HG02973 (cell line): ENCODE measurements around the gene STARD7.
"Not testable (repeated sequence)": the region's sequence is repeated elsewhere in the genome, so short reads cannot be mapped to it uniquely, and the experiment has no call there.

Experiments used
- ATAC-seq: cut with Tn5 transposase; IDR thresholded peaks from one replicate; pipeline ENCODE4 v1.9.1; 2021; ENCODE audit warnings: moderate library complexity; ENCODE audit not compliant: unreplicated experiment

Gene STARD7

DNA sequence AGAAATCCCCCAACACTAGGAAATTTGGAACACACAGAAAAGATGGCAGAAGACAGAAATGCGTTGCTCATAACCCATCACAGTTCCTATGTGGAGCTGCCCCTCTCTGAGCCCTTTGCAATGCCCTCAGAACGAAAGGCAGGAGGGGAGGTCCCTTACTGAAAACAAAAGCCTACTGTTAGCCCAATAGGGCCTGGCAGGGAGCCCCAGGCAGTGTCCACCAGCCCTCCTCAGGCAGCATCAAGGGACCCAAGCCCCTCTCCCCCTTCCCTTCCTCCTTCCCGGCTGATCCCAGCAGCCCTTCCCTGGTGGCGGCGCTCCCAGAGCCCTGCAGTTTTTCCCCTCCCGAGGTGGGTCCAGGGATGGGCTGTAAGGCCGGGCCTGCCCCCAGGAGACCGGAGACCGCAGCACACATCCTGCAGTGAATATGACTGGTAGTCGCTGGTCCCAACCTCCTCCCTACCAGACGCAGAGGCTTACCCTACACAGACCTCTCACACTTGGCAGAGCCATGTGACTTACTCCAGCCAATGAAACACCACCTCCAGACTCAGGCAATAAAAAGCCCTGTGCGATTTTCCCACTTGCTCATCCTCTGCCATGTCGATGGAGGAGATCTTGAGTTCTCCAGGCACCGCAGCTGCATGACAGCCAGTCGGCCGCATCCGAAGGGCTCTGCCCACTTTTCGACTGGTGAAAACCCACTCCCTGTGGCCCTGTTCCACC, 44.0 kb downstream of the STARD7 start:
- ATAC-seq: peak; percentile 66

GRCh38 chr2:96163768-96164429, 44.7 kb downstream of the STARD7 start:
- ATAC-seq: peak; percentile 63

GRCh38 chr2:96163415-96163767, 45.2 kb downstream of the STARD7 start:
- no peak for ATAC-seq

GRCh38 chr2:96161898-96162297, 46.7 kb downstream of the STARD7 start:
- no peak for ATAC-seq

DNA sequence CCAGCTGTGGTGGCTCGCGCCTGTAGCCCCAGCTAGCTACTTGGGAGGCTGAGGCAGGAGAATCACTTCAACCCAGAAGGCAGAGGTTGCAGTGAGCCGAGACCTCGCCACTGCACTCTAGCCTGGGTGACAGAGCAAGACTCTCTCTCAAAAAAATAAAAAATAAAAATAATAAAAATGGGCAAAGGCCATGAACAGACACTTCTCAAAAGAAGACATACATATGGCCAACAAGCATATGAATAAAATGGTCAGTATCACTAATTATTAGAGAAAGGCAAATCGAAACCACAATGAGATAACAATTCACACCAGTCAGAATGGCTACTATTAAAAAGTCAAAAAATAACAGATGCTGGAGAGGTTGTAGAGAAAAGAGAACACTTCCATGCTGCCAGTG, 48.3 kb downstream of the STARD7 start:
- ATAC-seq: not testable (repeated sequence)

GRCh38 chr2:96159084-96159830, 49.4 kb downstream of the STARD7 start:
- no peak for ATAC-seq

- ATAC-seq: no peak
These were observed 50.1 kb downstream of the STARD7 start for GRCh38 chr2:96158554-96158940.

- ATAC-seq: peak; percentile 54
These were observed 50.7 kb downstream of the STARD7 start for GRCh38 chr2:96157649-96158553.

- peak; percentile 34 for ATAC-seq
These were observed 51.5 kb downstream of the STARD7 start for GRCh38 chr2:96156926-96157648.

DNA sequence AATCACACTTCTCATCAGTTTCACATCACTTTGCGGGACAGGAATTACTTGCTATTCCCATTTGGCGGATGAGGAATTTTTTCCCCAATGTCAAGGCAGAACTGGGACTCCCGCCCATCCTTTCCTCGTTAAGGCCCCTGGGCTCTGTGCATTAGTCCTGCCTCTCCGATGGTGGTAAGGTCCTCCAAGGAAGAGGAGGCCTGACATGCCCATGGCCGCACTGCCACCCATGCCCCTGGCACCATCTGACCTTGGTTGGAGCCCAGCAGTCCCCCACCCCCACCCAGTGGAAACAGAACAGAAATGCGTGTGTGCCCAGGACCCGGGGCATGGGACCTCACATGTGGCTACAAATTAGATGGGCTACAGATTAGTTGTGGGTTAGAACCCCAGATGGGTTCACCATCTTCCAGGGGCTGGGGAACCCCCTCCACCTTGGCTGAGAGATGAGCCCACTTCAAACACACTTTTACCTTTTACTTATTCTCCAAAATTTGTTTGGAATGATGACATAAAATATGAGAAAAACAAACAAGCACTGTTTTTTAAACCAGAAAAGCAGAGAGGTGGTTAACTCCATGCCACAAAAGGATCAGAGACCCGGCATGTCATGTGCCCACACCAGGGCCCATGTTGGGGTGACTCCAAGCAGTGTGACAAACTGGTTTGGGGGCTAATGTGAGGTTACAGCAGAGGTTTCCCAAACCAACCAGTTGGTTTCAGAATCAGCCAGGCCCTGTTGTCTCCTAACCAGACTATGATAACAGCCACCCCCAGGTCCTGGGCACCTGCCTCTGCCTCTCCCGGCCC, 52.4 kb downstream of the STARD7 start:
- no peak for ATAC-seq

DNA sequence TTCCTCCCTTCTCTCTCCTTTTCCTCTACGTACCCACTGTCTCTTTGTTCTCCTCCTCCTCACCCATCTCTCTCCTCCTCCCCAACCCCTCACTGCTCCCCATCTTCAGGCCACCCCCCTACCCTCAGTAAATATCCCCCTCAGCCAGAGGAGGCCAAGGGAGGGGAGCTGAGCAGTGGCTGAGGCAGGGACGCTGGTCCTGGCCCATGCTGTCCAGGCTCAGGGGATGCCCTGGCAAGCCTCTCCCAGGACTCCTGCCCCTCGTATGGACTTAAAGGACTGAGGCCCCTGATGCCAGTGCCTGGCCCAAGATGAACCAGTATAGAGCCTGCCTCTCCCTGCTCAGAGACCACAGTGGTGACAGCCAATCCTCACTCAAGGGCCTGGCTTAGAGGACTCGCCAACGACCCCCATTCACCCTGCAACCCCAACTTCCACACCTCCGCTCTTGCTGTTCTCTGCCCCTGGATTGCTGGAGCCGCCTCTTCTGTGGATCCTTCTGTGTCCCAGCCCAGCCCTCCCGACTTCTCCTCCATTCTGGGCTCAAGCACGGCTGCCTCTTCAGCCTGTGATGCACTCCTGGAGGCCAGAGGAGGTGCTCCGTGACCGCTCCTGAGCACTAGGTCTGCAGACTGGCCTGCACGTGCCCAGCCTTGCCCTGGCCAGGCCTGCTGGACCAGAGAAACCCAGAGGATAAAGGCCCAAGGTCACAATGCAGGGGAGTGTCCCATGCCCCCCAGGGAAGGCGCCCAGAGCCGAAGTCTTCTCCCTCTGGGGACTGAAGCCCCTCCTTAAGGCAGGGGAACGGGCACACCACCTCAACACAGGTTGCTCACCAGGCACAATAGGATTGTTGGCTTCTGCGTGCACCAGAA, 53.9 kb downstream of the STARD7 start:
- ATAC-seq: no peak

GRCh38 chr2:96153991-96154431, 54.6 kb downstream of the STARD7 start:
- ATAC-seq: no peak

DNA sequence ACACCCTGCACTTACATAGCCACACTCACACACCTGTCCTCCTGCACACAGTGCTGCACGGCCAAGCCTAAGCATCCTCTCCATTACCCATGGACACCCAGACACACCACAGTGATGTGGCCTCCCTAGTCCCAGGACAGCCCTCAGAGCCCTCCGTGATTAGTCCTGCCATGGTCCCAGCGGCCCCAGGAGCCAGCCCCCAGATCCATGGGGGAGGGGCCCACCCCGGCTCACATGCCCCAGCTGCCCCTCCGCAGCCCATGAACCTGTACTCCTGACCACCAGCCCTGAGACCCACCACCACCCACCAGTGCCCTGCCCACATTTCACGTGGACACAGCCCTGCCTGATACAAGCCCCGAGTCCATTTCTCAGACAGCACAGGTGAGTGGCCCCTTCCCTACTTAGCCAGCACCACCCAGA, 55.3 kb downstream of the STARD7 start:
- ATAC-seq: no peak

GRCh38 chr2:96152304-96153161, 56.1 kb downstream of the STARD7 start:
- no peak for ATAC-seq

DNA sequence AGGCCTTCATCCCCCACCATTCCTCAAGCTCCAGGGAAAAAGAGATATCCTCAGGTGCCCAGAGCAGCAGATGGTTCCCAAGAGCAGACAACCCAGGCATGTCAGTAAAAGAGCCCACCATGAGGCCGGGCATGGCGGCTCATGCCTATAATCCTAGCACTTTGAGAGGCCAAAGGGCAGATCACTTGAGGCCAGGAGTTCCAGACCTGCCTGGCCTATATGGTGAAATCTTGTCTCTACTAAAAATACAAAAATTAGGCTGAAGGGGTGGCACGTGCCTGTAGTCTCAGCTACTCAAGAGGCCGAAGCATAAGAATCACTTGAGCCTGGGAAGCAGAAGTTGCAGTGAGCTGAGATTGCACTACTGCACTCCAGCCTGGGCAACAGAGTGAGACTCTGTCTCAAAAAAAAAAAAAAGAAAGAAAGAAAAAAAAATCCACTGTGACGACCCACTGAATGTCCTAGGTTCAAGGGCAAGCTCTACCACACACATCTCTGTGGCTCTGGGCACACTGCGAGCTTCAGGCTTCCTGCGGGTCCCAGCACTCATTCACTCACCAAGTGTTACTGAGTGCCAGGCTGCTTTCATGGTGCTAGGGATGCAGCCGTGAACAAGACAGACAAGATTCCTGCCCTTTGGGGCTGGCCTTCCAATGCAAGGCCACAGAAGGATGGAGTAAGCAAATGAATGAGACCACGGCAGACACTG, 56.9 kb downstream of the STARD7 start:
- no peak for ATAC-seq

DNA sequence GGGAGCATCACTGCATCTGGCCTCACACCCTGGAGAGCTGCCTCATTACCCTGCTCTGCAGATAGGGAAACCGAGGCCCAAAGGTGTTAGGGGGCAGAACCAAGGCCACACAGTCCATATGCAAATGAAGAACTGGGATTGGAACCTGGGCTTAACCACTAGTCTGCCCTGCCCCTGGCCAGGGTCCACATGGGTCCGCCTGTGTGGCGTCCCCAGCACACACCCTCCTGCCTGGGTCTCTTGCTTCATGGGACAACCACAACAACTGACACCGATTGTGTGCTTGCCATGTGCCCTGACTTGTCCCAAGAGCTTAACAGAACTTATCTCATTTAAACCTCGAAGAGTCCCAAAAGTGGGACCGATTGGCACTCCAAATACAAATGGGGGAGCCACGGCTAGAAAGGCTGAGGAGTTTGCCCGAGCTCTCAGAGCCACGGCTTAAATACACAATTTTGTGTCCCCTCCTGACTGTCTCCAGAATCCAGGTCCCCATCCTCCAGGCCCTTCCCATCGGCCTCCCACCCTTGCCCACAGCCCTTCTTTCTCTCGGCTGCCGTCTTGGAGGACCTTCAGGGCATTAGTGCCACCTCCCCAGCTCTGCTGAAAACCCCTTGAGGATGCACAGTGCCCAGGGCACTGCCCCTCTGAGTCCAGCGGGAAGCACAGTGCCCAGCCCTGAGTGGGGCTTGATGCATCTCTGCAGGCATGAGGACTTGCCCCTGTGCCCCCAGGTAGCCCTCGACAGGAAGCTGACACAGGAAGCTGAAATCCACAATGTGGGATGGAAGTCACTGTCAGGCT, 57.6 kb downstream of the STARD7 start:
- ATAC-seq: no peak
